Smooth muscle cell (in vitro differentiated cells): Measurements from ENCODE around the gene IL1RN. TPM values are rescaled to one million over a fixed set of nuclear protein-coding genes. Genes with fewer than 3 reads are reported as not detected.

Experiments
- DNase-seq: peaks from one replicate; lab custom pipeline; 2025; ENCODE audit not compliant: unreplicated experiment; lab: John Stamatoyannopoulos, UW
- H2AFZ ChIP-seq: fragments of 200-600 bp; sonication (generic); 2 replicates; pipeline ENCODE4 v1.6.0; 2016; ENCODE audit warnings: antibody characterized with exemption, low read depth, mild to moderate bottlenecking
- H3F3A ChIP-seq: fragments of 200-600 bp; sonication (generic); 2 replicates; pipeline ENCODE4 v1.6.0; 2017; ENCODE audit warnings: antibody characterized with exemption, low read depth
- H3K27ac ChIP-seq: fragments of 200-600 bp; sonication (generic); 2 replicates; pipeline ENCODE4 v1.5.1; 2016; ENCODE audit warnings: low read depth, mild to moderate bottlenecking
- H3K27me3 ChIP-seq: fragments of 200-600 bp; sonication (generic); 2 replicates; pipeline ENCODE4 v1.6.1; 2016; ENCODE audit warnings: low read depth, mild to moderate bottlenecking
- H3K36me3 ChIP-seq: fragments of 200-600 bp; sonication (generic); 2 replicates; pipeline ENCODE4 v1.5.1; 2016; ENCODE audit warnings: low read depth
- H3K4me1 ChIP-seq: fragments of 200-600 bp; sonication (generic); 2 replicates; pipeline ENCODE4 v1.5.1; 2016; ENCODE audit warnings: low read depth
- H3K4me2 ChIP-seq: fragments of 200-600 bp; sonication (generic); 2 replicates; pipeline ENCODE4 v1.6.0; 2016; ENCODE audit warnings: mild to moderate bottlenecking
- H3K4me3 ChIP-seq: fragments of 200-600 bp; sonication (generic); 2 replicates; pipeline ENCODE4 v1.5.1; 2016; ENCODE audit warnings: mild to moderate bottlenecking
- H3K79me2 ChIP-seq: fragments of 200-600 bp; sonication (generic); 2 replicates; pipeline ENCODE4 v1.6.0; 2016; ENCODE audit warnings: low read depth, mild to moderate bottlenecking
- H3K9ac ChIP-seq: fragments of 200-600 bp; sonication (generic); 2 replicates; pipeline ENCODE4 v1.6.0; 2016; ENCODE audit warnings: low read depth
- H3K9me3 ChIP-seq: fragments of 200-600 bp; sonication (generic); replicated peaks from 2 replicates; pipeline ENCODE4 v1.5.1; 2016; ENCODE audit warnings: low read depth
- H4K20me1 ChIP-seq: fragments of 200-600 bp; sonication (generic); 2 replicates; pipeline ENCODE4 v1.6.0; 2016; ENCODE audit warnings: low read depth
- WGBS: methylation state at CpG from one replicate; pipeline ENCODE4 v1.1.7; 2016; ENCODE audit warnings: low lambda C conversion rate; 5-methylcytosine and 5-hydroxymethylcytosine counted together
- polyA plus RNA-seq: library from polyadenylated mRNA; unstranded; fragments of >200 nt; fragmentation: Nextera tagmentation; extraction: Ambion mirVana; gene quantifications from 2 replicates; pipeline ENCODE4 v1.2.1, GENCODE V29; 2016
- total RNA-seq: library from RNA; depleted of rRNA; stranded (reverse); fragments of >200 nt; gene quantifications from 2 replicates; pipeline ENCODE4 v1.2.3, GENCODE V29; 2014
- TF ChIP-seq, protein P1 (sequence below): fragments of 200-600 bp; sonication (generic); IDR thresholded peaks from 2 replicates; pipeline ENCODE4 v1.5.1; 2017; ENCODE audit warnings: borderline replicate concordance, mild to moderate bottlenecking, antibody characterized with exemption; ENCODE audit not compliant: insufficient read depth, poor library complexity, severe bottlenecking

IL1RN gene
- total and polyA plus RNA-seq, 2 experiments from 2014 or later: 2.2 to 3.3 TPM

DNA sequence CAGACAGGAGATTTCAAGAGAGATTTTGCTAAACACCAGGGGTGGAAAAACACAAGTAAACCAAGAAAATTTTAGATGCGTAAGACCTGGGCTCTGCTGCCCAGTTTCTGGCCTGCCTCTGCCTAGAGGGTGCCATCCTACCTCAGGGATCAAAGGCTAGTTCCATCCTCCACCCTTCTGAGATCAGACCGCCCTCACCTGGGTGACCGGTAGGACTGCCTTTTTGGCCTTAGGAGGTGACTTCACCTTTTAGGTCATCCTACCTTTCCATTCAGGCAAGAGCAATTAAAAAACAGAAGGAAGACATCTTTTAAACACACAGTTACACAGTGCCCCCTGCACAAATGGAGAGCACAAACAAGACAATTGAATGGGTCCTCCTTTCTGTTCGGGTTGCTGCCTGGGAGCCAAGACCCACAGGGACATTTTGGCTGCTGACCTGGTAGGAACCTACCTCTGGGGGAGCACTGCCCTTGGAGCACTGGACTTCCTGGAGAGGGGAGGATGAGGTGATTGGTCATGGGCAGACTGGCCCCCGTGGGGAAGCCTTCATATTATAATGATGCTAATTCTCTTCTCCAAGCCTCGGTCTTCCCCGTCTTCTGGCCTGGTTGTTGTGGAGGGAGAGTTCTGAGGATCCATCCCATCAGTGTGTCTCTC lies 49.4 kb downstream of the IL1RN start:
- Histone ChIP-seq H2AFZ (no peak overlapping the region), H3K36me3 (no peaks in the 10 kb centered on the region), H3K4me3 (no peak overlapping the region), H3K9ac (no peak overlapping the region), H3K9me3 (no peaks in the 10 kb centered on the region), H4K20me1 (no peaks in the 10 kb centered on the region), H3K27ac (no peak overlapping the region), H3K4me1 (no peaks in the 10 kb centered on the region), H3K27me3 (no peaks in the 10 kb centered on the region), H3K4me2 (no peak overlapping the region), H3K79me2 (no peaks in the 10 kb centered on the region), H3F3A (no peaks in the 10 kb centered on the region)
- TF ChIP-seq, protein P1, sequence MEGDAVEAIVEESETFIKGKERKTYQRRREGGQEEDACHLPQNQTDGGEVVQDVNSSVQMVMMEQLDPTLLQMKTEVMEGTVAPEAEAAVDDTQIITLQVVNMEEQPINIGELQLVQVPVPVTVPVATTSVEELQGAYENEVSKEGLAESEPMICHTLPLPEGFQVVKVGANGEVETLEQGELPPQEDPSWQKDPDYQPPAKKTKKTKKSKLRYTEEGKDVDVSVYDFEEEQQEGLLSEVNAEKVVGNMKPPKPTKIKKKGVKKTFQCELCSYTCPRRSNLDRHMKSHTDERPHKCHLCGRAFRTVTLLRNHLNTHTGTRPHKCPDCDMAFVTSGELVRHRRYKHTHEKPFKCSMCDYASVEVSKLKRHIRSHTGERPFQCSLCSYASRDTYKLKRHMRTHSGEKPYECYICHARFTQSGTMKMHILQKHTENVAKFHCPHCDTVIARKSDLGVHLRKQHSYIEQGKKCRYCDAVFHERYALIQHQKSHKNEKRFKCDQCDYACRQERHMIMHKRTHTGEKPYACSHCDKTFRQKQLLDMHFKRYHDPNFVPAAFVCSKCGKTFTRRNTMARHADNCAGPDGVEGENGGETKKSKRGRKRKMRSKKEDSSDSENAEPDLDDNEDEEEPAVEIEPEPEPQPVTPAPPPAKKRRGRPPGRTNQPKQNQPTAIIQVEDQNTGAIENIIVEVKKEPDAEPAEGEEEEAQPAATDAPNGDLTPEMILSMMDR: no peak
- DNase-seq: no peak
- WGBS: 90% methylated on average over 7 of the region's 7 CpGs

DNA sequence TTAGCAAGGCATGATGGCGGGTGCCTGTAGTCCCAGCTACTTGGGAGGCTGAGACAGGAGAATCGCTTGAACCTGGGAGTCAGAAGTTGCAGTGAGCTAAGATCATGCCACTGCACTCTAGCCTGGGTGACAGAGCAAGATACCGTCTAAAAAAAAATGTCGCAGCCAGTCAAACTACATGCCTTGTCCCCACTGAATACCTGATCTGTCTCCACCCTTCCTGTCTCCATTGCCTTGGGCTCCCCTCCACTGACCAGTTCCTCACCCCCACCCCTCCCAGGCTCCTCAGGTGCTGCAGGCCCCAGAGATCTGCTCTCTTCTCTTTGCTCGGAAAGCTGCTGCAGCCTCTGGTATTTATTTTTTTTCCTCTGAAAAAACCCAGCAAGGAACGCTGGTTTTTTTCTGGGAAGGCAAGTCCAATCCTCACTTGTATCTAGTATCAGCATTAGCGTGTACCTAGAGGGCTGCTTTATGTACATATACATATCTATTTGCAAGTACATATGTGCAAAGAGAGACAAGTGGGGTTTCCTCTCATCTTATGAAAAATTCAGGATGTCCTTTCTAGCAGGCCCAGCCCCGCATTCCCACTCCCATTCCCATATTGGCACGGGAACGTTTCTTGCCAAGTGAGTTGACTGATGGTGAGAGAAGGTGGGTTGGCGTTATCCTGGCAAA lies 50.8 kb downstream of the IL1RN start:
- no peak for DNase-seq
- TF ChIP-seq, protein P1: no peak
- Histone ChIP-seq H3K79me2 (no peaks in the 10 kb centered on the region), H3K9me3 (no peaks in the 10 kb centered on the region), H3K27ac (no peak overlapping the region), H2AFZ (no peak overlapping the region), H3F3A (no peaks in the 10 kb centered on the region), H4K20me1 (no peaks in the 10 kb centered on the region), H3K4me1 (no peaks in the 10 kb centered on the region), H3K4me2 (no peak overlapping the region), H3K27me3 (no peaks in the 10 kb centered on the region), H3K36me3 (no peaks in the 10 kb centered on the region), H3K4me3 (no peak overlapping the region), H3K9ac (no peak overlapping the region)
- WGBS: 81% methylated on average over 11 of the region's 11 CpGs

DNA sequence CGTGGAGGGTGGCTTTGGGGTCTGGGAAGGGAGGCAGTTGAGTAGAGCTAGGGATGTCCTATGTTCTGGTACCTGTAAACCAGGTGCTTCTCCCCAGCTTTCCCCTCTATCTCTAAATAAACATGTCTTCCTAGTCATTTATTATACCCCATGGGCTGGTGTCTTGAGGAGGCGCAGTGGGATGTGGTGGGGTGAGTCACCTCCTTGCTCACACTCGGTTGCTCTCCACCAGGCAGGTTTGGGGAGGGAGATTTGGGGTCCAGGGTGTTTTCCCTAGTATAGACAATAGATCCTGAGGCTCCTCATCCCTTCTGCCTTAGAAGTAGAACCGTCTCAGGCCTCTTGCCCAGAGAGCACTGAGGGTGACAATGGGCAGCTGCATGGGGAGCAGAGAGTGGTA lies 51.5 kb downstream of the IL1RN start:
- H4K20me1 ChIP-seq: no peaks in the 10 kb centered on the region
- H3K9ac ChIP-seq: no peak overlapping the region
- no peak overlapping the region for H2AFZ ChIP-seq
- H3K27ac ChIP-seq: no peak overlapping the region
- no peaks in the 10 kb centered on the region for H3K79me2 ChIP-seq
- H3K4me1 ChIP-seq: no peaks in the 10 kb centered on the region
- H3F3A ChIP-seq: no peaks in the 10 kb centered on the region
- H3K9me3 ChIP-seq: no peaks in the 10 kb centered on the region
- no peak overlapping the region for H3K4me2 ChIP-seq
- WGBS: 86% methylated on average over 4 of the region's 4 CpGs
- H3K4me3 ChIP-seq: no peak overlapping the region
- no peaks in the 10 kb centered on the region for H3K27me3 ChIP-seq
- H3K36me3 ChIP-seq: no peaks in the 10 kb centered on the region
- DNase-seq: no peak
- TF ChIP-seq, protein P1: no peak

DNA sequence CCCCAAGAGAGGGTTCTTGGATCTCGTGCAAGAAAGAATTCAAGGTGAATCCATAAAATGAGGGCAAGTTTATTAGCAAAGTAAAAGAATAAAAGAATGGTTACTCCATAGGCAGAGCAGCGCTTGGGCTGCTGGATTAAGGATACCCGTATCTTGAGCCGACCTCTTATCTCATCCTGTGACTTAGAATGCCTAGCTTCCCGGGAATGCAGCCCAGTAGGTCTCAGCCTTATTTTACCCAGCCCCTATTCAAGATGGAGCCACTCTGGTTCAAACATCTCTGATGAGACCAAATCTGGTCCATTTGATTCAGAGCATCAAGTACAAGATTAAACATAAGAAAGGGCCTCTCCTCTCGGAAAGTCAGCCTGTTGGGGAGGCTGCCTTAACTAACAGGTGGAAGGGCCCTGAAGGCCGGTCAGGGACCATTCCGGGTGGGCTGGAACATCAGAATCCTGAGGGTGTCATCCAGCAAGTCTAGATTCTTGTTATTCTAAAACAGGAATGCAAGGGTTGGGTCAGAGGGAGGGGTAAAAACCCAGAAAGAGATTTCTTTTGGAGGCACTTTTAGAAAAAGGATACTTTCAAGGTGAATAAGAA lies 52.1 kb downstream of the IL1RN start:
- Histone ChIP-seq H3K4me3 (no peak overlapping the region), H3K9me3 (no peaks in the 10 kb centered on the region), H3K27ac (no peak overlapping the region), H3K27me3 (no peaks in the 10 kb centered on the region), H3K9ac (no peak overlapping the region), H3K4me1 (no peaks in the 10 kb centered on the region), H3K79me2 (no peaks in the 10 kb centered on the region), H2AFZ (no peak overlapping the region), H3F3A (no peaks in the 10 kb centered on the region), H4K20me1 (no peaks in the 10 kb centered on the region), H3K4me2 (no peak overlapping the region), H3K36me3 (no peaks in the 10 kb centered on the region)
- DNase-seq: no peak
- 62% methylated on average over 8 of the region's 8 CpGs for WGBS
- TF ChIP-seq, protein P1: no peak
